Naive thymus-derived CD4-positive, alpha-beta T cell (primary cell): ENCODE data around the gene TMEM156. TPM values are rescaled to one million over a fixed set of nuclear protein-coding genes. Genes with fewer than 3 reads are reported as not detected.

Source experiments
- ATAC-seq: fragments of 150-1000 bp; cut with Tn5 transposase; 2 replicates; pipeline ENCODE4 v1.10.0; 2021; ENCODE audit warnings: mild to moderate bottlenecking, moderate library complexity
- CTCF ChIA-PET: fragments of 350-600 bp; sonication (Branson Sonifier 250); formaldehyde crosslinking; loops from one replicate; lab custom pipeline; 2021; ENCODE audit warnings: antibody characterized with exemption; lab: Charles Lee
- POLR2A ChIA-PET: fragments of 350-600 bp; sonication (Branson Sonifier 250); formaldehyde crosslinking; loops from one replicate; lab custom pipeline; 2021; ENCODE audit warnings: antibody characterized with exemption, inconsistent platforms; lab: Charles Lee
- DNase-seq, 9 donors: peaks; one replicate each; pipeline versions ENCODE4 v3.0.0 to v3.0.0-alpha.2; 2020 to 2022; ENCODE audit warnings: mixed read lengths in 1 of 9
- H3K27ac ChIP-seq: one replicate; pipeline ENCODE4 v1.7.0; 2013; ENCODE audit warnings: mild to moderate bottlenecking, low read depth, low read length, moderate library complexity
- H3K27me3 ChIP-seq, 2 donors: one replicate each; pipeline ENCODE4 v1.7.0; 2013; ENCODE audit warnings: low read length in 2 of 2, mild to moderate bottlenecking in 2 of 2, moderate library complexity in 2 of 2; ENCODE audit not compliant: control insufficient read depth in 2 of 2, insufficient read depth in 2 of 2
- H3K36me3 ChIP-seq, 3 experiments: 1 replicate in 2 of 3; 2 replicates in 1 of 3; pipeline ENCODE4 v1.7.0; 2013; ENCODE audit warnings: low read length in 3 of 3, mild to moderate bottlenecking in 3 of 3, moderate library complexity in 1 of 3; ENCODE audit not compliant: insufficient read depth in 3 of 3, control insufficient read depth in 2 of 3
- H3K4me1 ChIP-seq, 2 donors: one replicate each; pipeline ENCODE4 v1.7.0; 2013; ENCODE audit warnings: low read length in 2 of 2, mild to moderate bottlenecking in 2 of 2, moderate library complexity in 1 of 2; ENCODE audit not compliant: control insufficient read depth in 2 of 2, insufficient read depth in 2 of 2
- H3K4me3 ChIP-seq: 2 replicates; pipeline ENCODE4 v1.7.0; 2013; ENCODE audit warnings: mild to moderate bottlenecking, low read length
- H3K9me3 ChIP-seq, 3 experiments: 1 replicate in 2 of 3; 2 replicates in 1 of 3; pipeline ENCODE4 v1.7.0; 2013; ENCODE audit warnings: low read length in 3 of 3; ENCODE audit not compliant: control insufficient read depth in 2 of 3
- H3K27ac Mint-ChIP-seq, 9 donors: one replicate each; pipeline ENCODE4 v1.8.0; 2020 to 2022; ENCODE audit warnings: mixed read lengths in 9 of 9, mild to moderate bottlenecking in 8 of 9, moderate library complexity in 5 of 9, inconsistent platforms in 2 of 9
- H3K27me3 Mint-ChIP-seq, 5 donors: one replicate each; pipeline ENCODE4 v1.8.0; 2021 to 2022; ENCODE audit warnings: mixed read lengths in 5 of 5, mild to moderate bottlenecking in 1 of 5
- H3K36me3 Mint-ChIP-seq, 5 donors: one replicate each; pipeline ENCODE4 v1.8.0; 2020 to 2022; ENCODE audit warnings: mixed read lengths in 5 of 5, mild to moderate bottlenecking in 3 of 5, inconsistent platforms in 1 of 5
- H3K4me1 Mint-ChIP-seq, 7 donors: one replicate each; pipeline ENCODE4 v1.8.0; 2020 to 2022; ENCODE audit warnings: mixed read lengths in 7 of 7, mild to moderate bottlenecking in 3 of 7, inconsistent platforms in 1 of 7
- H3K4me3 Mint-ChIP-seq, 10 donors: one replicate each; pipeline ENCODE4 v1.8.0; 2020 to 2022; ENCODE audit warnings: mild to moderate bottlenecking in 10 of 10, mixed read lengths in 10 of 10, moderate library complexity in 6 of 10, inconsistent platforms in 2 of 10
- H3K9me3 Mint-ChIP-seq, 11 donors: one replicate each; pipeline ENCODE4 v1.8.0; 2020 to 2022; ENCODE audit warnings: mixed read lengths in 11 of 11, mild to moderate bottlenecking in 4 of 11, inconsistent platforms in 1 of 11, moderate library complexity in 1 of 11
- intact Hi-C, 2 donors: fragments of 100-400 bp; cut with micrococcal nuclease; formaldehyde crosslinking; loops; one replicate each; pipeline ENCODE4 v1.15.1; 2023
- polyA plus RNA-seq, 2 donors: library from polyadenylated mRNA; unstranded; fragments of 300-500 nt; fragmentation: Illumina TruSeq; gene quantifications; one replicate each; pipeline ENCODE4 v1.2.3, GENCODE V29; 2021
- total RNA-seq, 6 experiments: library from RNA in 5 of 6; stranded (reverse) in 5 of 6; gene quantifications; 1 replicate in 5 of 6; 2 replicates in 1 of 6; pipeline ENCODE4 v1.2.3 and lab custom pipeline; 2021 to 2026

TMEM156 gene
- total RNA-seq = 10 to 100 TPM in 2 of 5 experiments, 1 to 10 TPM in 3; 8.6 to 36.4 (median 9.4) TPM
- 10 to 100 TPM; 16.6 to 37.0 TPM for polyA plus RNA-seq
- total RNA-seq (lab: John Stamatoyannopoulos, UW) = 6.7 reads per million, percentile 29 among the genes with 10 or more reads in this experiment

GRCh38 chr4:39032218-39033085 lies at the start of gene TMEM156:
Gene TMEM156, minus strand, starts transcription at chr4:39032409. Its CDS starts 96 bp downstream, at chr4:39032313.
- H3K9me3 Mint-ChIP-seq = no peaks in the 10 kb centered on the region
- peak within 1 kb of the TSS; percentile 61 for H3K4me3 ChIP-seq
- no peaks in the 10 kb centered on the region for H3K27me3 ChIP-seq
- H3K36me3 ChIP-seq = no peaks in the 10 kb centered on the region
- H3K4me1 ChIP-seq = peaks cover 29 to 45% of the 10 kb centered on the region in 2 donors
- no peaks in the 10 kb centered on the region for H3K9me3 ChIP-seq
- DNase-seq (peak in 7 of 9 donors; percentile 59 to 77 (median 70)), ATAC-seq (peak; percentile 93)
- ChIA-PET CTCF (interaction anchor here (0.6 kb wide), 2 partner anchors 9 to 653 kb away, joined by 3 to 4 read pairs; no protein-coding TSS in a partner anchor), POLR2A (interaction anchor here (0.6 to 7.0 kb wide), 3 partner anchors 13 to 647 kb away, joined by 3 to 76 read pairs (median 4); no protein-coding TSS in a partner anchor)
- H3K27me3 Mint-ChIP-seq = no peaks in the 10 kb centered on the region
- H3K36me3 Mint-ChIP-seq = peaks cover 0 to 5% (median 0%) of the 10 kb centered on the region in 5 donors
- intact Hi-C loops = loop anchor here (1.0 to 5.0 kb wide), 12 partner anchors 12 to 605 kb away; partner anchors contain the start of genes KLF3 (in 1 of the 2), LIAS (in 1 of the 2), RPL9 (in 1 of the 2) and SMIM14 (in 1 of the 2)
- peak within 1 kb of the TSS; percentile 55 for H3K27ac ChIP-seq
- peaks cover 16 to 55% (median 44%) of the 10 kb centered on the region in 7 donors for H3K4me1 Mint-ChIP-seq
- H3K27ac Mint-ChIP-seq = peak within 1 kb of the TSS; percentile 19 to 93 (median 87)
- H3K4me3 Mint-ChIP-seq = peak within 1 kb of the TSS; percentile 65 to 89 (median 82)

- Histone ChIP-seq H3K4me3 (no peak overlapping the region), H3K27ac (no peak overlapping the region), H3K36me3 (no peaks in the 10 kb centered on the region), H3K27me3 (no peaks in the 10 kb centered on the region), H3K9me3 (no peaks in the 10 kb centered on the region), H3K4me1 (no peaks in the 10 kb centered on the region)
- no peak for DNase-seq
- H3K9me3 Mint-ChIP-seq = peaks cover 0 to 3% (median 0%) of the 10 kb centered on the region in 11 donors
- peak overlapping the region in 1 of 9 donors; percentile 19 for H3K27ac Mint-ChIP-seq
- no peaks in the 10 kb centered on the region for H3K27me3 Mint-ChIP-seq
- no peak for ATAC-seq
- H3K36me3 Mint-ChIP-seq = peaks cover 12 to 52% (median 43%) of the 10 kb centered on the region in 5 donors
- no peak overlapping the region for H3K4me3 Mint-ChIP-seq
- intact Hi-C loops = no loop called here
- ChIA-PET POLR2A (no interaction called here), CTCF (no interaction called here)
- H3K4me1 Mint-ChIP-seq = peaks cover 0 to 10% (median 4%) of the 10 kb centered on the region in 7 donors
Observed at GRCh38 chr4:39078829-39079228, 46.6 kb upstream of the TMEM156 start.

GRCh38 chr4:39068907-39069306 lies 36.7 kb upstream of the TMEM156 start:
- H3K27me3 ChIP-seq = no peaks in the 10 kb centered on the region
- Mint-ChIP-seq H3K27ac (peak overlapping the region in 1 of 9 donors; percentile 16), H3K9me3 (peaks cover 0 to 4% (median 0%) of the 10 kb centered on the region in 11 donors), H3K4me3 (no peak overlapping the region), H3K27me3 (no peaks in the 10 kb centered on the region), H3K36me3 (peaks cover 0 to 27% (median 9%) of the 10 kb centered on the region in 5 donors), H3K4me1 (peaks cover 0 to 19% (median 11%) of the 10 kb centered on the region in 7 donors)
- POLR2A ChIA-PET = interaction anchor here (0.7 kb wide), 1 partner anchor 21 kb away, joined by 3 read pairs; no protein-coding TSS in a partner anchor
- DNase-seq (no peak), ATAC-seq (no peak)
- H3K9me3 ChIP-seq = no peaks in the 10 kb centered on the region
- H3K4me1 ChIP-seq = no peaks in the 10 kb centered on the region
- CTCF ChIA-PET = interaction anchor here (0.6 kb wide), 1 partner anchor 82 kb away, joined by 4 read pairs; no protein-coding TSS in a partner anchor
- H3K4me3 ChIP-seq = no peak overlapping the region
- no peak overlapping the region for H3K27ac ChIP-seq
- intact Hi-C loops = no loop called here
- H3K36me3 ChIP-seq = no peaks in the 10 kb centered on the region

GRCh38 chr4:39067451-39067850 lies 35.2 kb upstream of the TMEM156 start:
- Mint-ChIP-seq H3K9me3 (peaks cover 0 to 4% (median 0%) of the 10 kb centered on the region in 11 donors), H3K4me3 (no peak overlapping the region), H3K27me3 (no peaks in the 10 kb centered on the region), H3K4me1 (peaks cover 9 to 22% (median 19%) of the 10 kb centered on the region in 7 donors), H3K36me3 (peaks cover 0 to 28% (median 9%) of the 10 kb centered on the region in 5 donors), H3K27ac (no peak overlapping the region)
- no peaks in the 10 kb centered on the region for H3K4me1 ChIP-seq
- no peaks in the 10 kb centered on the region for H3K9me3 ChIP-seq
- H3K27me3 ChIP-seq = no peaks in the 10 kb centered on the region
- ATAC-seq = no peak
- POLR2A ChIA-PET = interaction anchor here (0.6 kb wide), 1 partner anchor 601 kb away, joined by 3 read pairs; no protein-coding TSS in a partner anchor
- no peak overlapping the region for H3K4me3 ChIP-seq
- CTCF ChIA-PET = interaction anchor here (0.6 to 1.4 kb wide), 3 partner anchors 32 to 934 kb away, joined by 3 to 10 read pairs (median 4); no protein-coding TSS in a partner anchor
- no peak for DNase-seq
- intact Hi-C loops = no loop called here
- no peak overlapping the region for H3K27ac ChIP-seq
- H3K36me3 ChIP-seq = no peaks in the 10 kb centered on the region

GRCh38 chr4:39067031-39067430 lies 34.8 kb upstream of the TMEM156 start:
- intact Hi-C loops = no loop called here
- CTCF ChIA-PET = interaction anchor here (0.6 to 1.4 kb wide), 3 partner anchors 32 to 934 kb away, joined by 3 to 10 read pairs (median 4); no protein-coding TSS in a partner anchor

GRCh38 chr4:39066371-39066770 lies 34.2 kb upstream of the TMEM156 start:
- intact Hi-C loops = no loop called here
- H3K4me3 ChIP-seq = no peak overlapping the region
- Mint-ChIP-seq H3K27ac (no peak overlapping the region), H3K36me3 (peaks cover 0 to 31% (median 9%) of the 10 kb centered on the region in 5 donors), H3K27me3 (no peaks in the 10 kb centered on the region), H3K4me1 (peaks cover 9 to 33% (median 29%) of the 10 kb centered on the region in 7 donors), H3K4me3 (no peak overlapping the region), H3K9me3 (peaks cover 0 to 4% (median 0%) of the 10 kb centered on the region in 11 donors)
- H3K36me3 ChIP-seq = no peaks in the 10 kb centered on the region
- ATAC-seq = no peak
- POLR2A ChIA-PET = no interaction called here
- H3K27me3 ChIP-seq = no peaks in the 10 kb centered on the region
- DNase-seq = no peak
- peaks cover 0 to 2% of the 10 kb centered on the region in 2 donors for H3K4me1 ChIP-seq
- CTCF ChIA-PET = interaction anchor here (0.8 kb wide), 1 partner anchor 14 kb away, joined by 3 read pairs; no protein-coding TSS in a partner anchor
- no peak overlapping the region for H3K27ac ChIP-seq
- no peaks in the 10 kb centered on the region for H3K9me3 ChIP-seq

More at GRCh38 chr4:39067031-39067430, 34.8 kb upstream of the TMEM156 start:
- no peak overlapping the region for H3K27ac ChIP-seq
- Mint-ChIP-seq H3K4me3 (no peak overlapping the region), H3K4me1 (peaks cover 9 to 26% (median 23%) of the 10 kb centered on the region in 7 donors), H3K27me3 (no peaks in the 10 kb centered on the region), H3K9me3 (peaks cover 0 to 4% (median 0%) of the 10 kb centered on the region in 11 donors), H3K27ac (no peak overlapping the region), H3K36me3 (peaks cover 0 to 31% (median 9%) of the 10 kb centered on the region in 5 donors)
- ATAC-seq = no peak
- no peak overlapping the region for H3K4me3 ChIP-seq
- POLR2A ChIA-PET = no interaction called here
- H3K27me3 ChIP-seq = no peaks in the 10 kb centered on the region
- no peaks in the 10 kb centered on the region for H3K36me3 ChIP-seq
- DNase-seq = no peak
- no peaks in the 10 kb centered on the region for H3K4me1 ChIP-seq
- H3K9me3 ChIP-seq = no peaks in the 10 kb centered on the region
